ENCODE data around the gene SLITRK1.

SLITRK1 gene

GRCh38 chr13:83865161-83866137, 16.8 kb downstream of the SLITRK1 start:
- no peak for DNase-seq

- DNase-seq = no peak
Observed at GRCh38 chr13:83853771-83854170, 28.5 kb downstream of the SLITRK1 start.

GRCh38 chr13:83845106-83845505, 37.2 kb downstream of the SLITRK1 start:
- DNase-seq = no peak

GRCh38 chr13:83839146-83839545, 43.1 kb downstream of the SLITRK1 start:
- no peak for DNase-seq

GRCh38 chr13:83831796-83832195, 50.5 kb downstream of the SLITRK1 start:
- DNase-seq = no peak

GRCh38 chr13:83829810-83830209, 52.5 kb downstream of the SLITRK1 start:
- no peak for DNase-seq

GRCh38 chr13:83827338-83827737, 54.9 kb downstream of the SLITRK1 start:
- DNase-seq = no peak
